Glomerular endothelial cell (primary cell): Measurements from ENCODE around the gene N4BP2L2. TPM values are rescaled to one million over a fixed set of nuclear protein-coding genes. Genes with fewer than 3 reads are reported as not detected.

Source experiments
- DNase-seq: peaks from one replicate; pipeline ENCODE4 v3.0.0-alpha.2; 2011; ENCODE audit warnings: low read depth, low spot score; ENCODE audit errors: extremely low read depth
- total RNA-seq: library from RNA; depleted of rRNA; stranded (reverse); fragments of >200 nt; gene quantifications from 2 replicates; pipeline ENCODE4 v1.2.3, GENCODE V29; 2015

N4BP2L2 gene
- total RNA-seq, 1 donor from 2014 or later, result 66.3 TPM

DNA sequence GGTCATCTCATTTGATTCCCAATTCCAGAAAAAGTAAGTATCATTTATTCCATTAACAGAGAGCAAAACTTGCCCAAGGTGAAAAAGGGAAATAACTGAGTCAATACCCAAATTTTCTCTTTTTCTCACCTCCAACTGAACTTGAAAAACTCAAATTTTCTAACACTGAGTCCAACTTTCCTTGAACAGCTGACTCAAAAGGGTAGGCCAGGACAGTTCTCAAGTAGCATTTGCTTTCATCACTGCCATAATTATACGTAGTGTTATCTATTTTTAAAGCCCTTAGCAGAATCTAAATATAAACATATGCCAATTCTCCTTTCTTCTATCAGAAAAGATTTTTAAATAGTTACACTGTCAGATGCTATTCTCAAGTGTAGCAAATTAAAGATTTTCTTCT is 3.5 kb downstream of the N4BP2L2 start:
- no peak for DNase-seq

GRCh38 chr13:32530841-32531253 is 7.7 kb downstream of the N4BP2L2 start:
- DNase-seq, result no peak

GRCh38 chr13:32528358-32528757 is 10.2 kb downstream of the N4BP2L2 start:
- no peak for DNase-seq

- no peak for DNase-seq
These were observed 11.4 kb downstream of the N4BP2L2 start for GRCh38 chr13:32527151-32527550.

GRCh38 chr13:32525766-32526165 is 12.8 kb downstream of the N4BP2L2 start:
- no peak for DNase-seq

GRCh38 chr13:32515246-32515645 is 23.3 kb downstream of the N4BP2L2 start:
- DNase-seq, result no peak

DNA sequence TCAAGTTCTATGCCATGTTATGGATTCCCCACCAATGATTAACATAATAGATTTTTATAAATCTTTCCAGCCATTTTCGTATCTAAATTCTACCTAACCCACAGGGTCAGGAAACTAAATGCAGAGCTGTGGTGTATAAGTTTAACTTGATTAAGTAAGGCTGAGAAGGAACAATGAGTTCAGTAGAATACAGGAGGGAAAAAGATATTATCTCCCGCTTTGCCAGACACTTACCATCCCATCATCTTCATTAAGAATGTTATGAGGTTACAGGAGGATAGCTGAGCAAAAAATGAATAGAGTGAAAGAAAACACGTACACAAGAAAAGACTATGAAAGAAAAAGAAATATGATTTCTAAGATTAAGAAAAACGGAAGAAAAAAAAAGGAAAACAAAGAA is 27.1 kb downstream of the N4BP2L2 start:
- no peak for DNase-seq

DNA sequence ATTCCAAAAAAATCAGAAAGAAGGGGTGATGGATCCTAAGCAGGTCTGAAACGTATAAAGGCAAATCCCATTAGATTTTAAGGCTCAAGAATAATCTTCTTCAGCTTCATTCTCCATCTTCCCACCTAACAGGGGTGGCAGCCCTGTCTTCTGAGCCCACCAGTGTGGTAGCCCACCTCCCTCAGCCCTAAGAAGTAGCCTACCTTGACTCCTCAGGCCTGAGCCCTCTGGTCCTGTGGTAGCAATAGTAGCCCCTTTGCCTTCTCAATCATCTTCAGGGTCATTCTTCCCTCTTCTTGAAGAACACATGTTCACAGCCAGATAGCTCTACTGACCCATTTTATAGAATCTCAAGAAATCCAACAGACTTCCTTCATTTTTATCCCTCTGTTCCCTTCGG is 33.7 kb downstream of the N4BP2L2 start:
- no peak for DNase-seq

DNA sequence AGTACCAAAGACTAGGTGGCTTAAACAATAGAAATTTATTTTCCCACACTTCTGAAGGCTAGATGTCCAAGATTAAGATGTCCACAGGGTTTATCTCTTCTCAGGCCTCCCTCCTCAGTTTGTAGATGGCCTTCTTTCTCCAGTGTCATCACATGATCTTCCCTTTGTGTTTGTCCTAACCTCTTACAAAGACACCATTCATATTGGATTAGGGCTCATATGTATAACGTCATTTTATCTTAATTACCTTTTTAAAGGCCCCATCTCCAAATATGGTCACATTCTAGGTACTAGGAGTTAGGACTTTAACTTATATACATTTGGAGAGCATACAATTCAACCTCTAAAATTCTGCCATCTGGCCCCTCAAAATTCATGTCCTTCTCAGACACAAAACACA is 34.3 kb downstream of the N4BP2L2 start:
- DNase-seq, result no peak

DNA sequence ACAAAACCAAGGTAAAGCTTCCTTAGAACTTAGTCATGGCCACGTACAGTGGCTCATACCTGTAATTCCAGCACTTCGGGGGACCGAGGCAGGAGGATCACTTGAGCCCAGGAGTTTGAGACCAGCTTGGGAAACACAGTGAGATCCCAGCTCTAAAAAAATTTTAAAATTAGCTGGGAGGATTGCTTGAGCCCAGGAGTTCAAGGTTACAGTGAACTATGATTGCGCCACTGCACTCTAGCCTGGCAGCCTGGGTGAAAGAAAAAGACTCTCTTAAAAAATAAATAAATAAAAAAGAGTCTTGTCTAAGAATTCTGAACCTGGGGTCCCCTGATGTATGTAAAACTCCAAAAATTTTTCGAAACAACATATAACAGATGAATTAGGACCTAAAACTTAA is 34.9 kb downstream of the N4BP2L2 start:
- no peak for DNase-seq

DNA sequence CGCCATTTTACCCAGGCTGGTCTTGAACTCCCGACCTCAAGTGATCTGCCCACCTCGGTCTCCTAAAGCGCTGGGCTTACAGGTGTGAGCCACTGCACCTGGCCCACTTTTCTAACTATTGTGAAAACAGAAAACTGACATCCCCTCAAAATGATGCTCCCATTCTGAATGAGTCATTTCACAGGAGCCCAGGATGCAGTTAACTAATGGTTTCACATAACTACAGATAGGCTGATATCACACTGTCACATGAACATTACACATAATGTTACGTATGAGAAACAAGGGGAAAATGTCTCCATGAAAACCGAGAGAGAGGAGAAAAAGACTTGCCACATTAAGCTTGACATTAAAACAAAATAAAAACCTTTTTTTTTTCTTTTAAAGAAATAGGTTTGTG is 37.5 kb downstream of the N4BP2L2 start:
- no peak for DNase-seq

GRCh38 chr13:32499538-32500210 is 38.9 kb downstream of the N4BP2L2 start:
- no peak for DNase-seq

DNA sequence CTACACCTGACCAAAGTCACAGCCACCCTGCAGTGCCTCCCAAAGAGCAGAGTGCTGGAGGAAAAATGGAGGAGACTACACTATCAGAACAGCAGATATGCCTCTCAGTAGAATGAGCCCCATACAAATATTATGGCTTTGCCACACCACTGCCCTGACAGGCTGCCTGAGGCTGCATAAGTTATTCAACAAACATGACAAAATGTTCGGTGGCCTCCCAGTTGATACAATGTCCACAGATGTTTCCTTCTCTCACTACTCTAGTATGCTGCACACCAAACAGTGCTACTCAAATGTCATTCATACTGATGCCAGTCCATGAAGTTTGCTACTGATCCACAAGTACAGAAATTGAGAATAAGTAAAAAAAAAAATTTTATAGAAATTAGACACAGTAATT is 41.0 kb downstream of the N4BP2L2 start:
- DNase-seq, result no peak

DNA sequence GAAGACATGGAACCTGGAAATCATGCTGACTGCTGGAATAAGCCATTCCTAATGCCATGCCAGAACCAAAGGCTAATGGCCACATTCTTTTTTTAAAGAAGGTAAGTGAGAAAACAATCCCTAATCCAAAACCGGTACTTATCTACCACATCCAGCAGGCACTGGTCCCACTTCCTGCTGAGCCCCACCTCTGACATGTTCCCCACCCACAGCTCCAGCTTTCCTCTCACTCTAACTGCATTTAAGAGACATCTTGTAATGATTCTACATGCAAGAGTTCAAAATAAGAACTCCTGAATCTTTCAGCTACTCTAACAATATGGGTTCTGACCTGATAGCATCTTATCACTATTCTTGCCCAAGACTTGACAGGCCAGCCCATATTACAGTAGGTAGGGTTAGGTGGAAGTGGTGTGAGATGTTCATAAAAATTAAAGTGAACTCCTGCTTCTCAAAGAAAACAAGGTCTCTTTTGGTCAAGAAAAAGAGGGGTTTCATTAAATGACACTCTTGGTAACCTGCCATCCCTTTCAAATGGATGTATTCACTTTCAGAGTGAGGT is 41.9 kb downstream of the N4BP2L2 start:
- DNase-seq, result no peak

GRCh38 chr13:32495841-32496240 is 42.8 kb downstream of the N4BP2L2 start:
- DNase-seq, result no peak

DNA sequence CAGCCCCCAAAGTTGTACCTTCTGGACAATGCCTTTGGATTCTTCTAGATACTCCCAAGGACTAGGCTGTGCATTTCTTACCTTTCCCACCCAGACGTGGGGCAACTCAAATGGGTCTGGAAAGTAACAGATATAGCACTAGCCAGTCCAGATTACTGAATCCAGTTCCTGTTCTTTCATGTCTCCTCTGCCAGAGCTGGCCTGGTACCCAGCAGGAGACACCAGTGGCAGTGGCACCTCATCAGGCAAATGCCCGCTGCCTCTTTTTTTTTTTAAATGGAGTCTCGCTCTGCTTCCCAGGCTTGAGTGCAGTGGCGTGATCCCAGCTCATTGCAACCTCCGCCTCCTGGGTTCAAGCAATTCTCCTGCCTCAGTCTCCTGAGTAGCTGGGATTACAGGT is 43.2 kb downstream of the N4BP2L2 start:
- no peak for DNase-seq

DNA sequence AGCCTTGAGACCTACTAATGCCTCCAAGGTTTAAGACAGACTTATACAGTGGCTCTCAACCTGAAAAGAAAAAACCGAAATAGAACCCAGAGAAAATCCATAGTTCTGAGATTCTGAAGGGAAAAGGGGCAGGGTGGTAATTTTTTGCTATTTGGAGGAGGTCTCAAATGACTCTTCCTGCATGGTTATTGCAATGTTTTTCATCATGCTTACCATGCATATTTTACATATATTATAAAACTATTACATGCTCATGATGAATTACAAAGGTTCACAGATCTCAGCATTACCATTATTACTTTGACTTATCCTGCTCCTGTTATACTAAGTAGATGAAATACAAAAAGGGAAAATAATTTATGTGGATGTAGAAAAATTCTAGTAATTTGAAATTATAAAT is 47.6 kb downstream of the N4BP2L2 start:
- DNase-seq, result no peak

DNA sequence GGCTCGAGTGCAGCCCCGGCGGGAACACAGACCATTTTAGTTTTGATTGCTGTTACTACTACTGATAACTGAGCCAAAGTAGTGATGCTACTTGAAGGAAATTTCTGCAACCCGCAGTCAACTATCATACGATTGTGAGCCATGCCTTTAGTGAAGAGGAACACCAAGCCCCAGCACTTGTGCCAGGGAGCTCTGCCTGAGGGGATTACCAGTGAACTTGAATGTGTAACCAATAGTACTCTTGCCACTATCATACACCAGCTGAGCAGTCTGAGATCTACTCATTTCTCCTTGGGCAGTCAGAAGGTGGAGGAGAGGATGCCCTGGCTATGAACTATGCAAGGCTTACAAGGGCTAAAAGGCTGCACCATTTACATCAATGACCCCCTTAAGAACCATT is 61.7 kb downstream of the N4BP2L2 start:
- no peak for DNase-seq

DNA sequence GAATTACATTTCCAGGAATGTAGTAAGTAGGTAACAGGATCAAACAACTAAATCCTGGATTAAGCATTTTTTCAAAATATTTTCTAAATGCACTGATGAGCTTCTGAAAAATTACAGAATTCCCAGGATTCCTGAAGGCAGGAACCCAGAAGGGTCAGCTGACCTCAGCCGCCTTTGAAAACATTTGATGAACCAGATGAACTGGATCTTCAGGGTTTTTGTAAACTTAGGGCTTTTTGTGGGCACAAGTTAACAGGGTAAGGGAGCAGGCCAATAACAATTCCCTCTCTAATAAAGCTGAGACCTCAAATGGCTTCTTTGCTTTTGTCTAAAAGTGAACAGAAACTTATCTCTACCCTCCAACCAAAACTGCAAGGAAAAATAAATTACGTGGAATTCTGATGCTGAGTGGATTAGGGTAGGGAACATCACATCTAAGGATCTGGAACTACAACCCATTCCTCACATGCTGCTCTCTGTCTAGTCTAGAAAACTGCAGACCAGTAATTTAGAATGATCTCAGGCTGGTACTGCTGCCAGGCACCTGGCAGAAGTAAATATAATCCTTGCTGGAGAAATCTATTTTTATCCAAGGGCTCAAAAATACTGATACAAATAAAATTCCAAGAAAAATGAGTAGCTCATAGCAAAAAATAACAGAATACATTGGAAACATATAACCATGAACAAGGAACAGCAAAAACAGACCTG is 62.4 kb downstream of the N4BP2L2 start:
- no peak for DNase-seq

DNA sequence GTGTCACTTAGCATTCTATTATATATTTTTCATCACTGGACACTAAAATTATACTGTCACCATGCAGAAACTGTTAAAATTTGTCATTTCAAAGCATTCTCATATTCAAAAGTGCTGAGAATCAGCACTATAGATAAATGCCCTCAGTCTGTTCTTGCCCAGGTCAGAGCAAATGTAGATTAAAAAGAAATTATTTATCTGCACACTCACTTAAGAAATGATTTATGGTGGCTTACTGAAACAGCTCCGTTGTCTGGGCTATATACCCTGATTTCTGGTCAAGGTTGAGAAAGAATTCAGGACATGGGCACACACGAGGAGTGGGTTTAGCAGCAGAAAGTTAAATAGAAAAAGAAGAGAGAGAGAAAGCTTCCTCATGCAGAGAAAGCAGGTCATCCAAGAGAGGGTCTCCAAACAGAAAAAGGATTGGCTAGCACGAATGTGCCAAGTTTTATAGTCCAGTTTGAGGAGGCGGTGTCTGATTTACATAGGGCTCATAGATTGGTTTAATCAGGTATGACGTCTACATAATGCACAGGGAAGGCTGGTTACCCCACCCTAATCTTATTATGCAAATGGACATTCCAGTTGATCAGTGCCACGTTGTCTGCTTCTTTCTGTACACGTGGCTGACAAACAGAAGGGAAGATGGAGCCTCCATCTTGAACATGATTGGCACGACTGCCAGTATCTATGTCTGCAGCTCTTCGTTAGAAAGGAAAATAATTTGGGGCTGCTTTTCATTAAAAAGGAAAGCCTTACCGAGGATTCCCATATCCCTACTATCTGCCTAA is 63.4 kb downstream of the N4BP2L2 start:
- no peak for DNase-seq

DNA sequence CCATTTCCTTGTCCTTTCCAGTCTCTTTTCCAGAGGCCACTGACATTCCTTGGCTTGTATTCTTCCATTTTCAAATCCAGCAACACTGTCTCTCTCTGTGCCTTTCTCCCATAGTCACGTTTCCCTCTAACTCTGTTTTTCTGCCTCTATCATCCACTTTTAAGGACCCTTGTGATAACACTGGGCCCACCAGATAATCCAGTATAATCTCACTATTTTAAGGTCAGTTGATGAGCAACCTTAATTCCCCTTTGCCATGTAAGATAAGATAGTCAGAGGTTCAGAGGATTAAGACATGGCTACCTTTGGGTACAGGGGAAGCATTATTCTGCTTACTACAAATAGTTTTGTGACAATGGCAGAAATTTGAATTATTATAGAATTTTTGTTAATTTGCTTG is 64.9 kb downstream of the N4BP2L2 start:
- DNase-seq, result no peak
